Amygdala (tissue), 56 donors: ENCODE results near the gene EZR.

Source experiments
- DNase-seq, 56 donors: peaks; one replicate each; lab custom pipeline; 2025; lab: John Stamatoyannopoulos, UW

Gene EZR

GRCh38 chr6:158764926-158765325 lies 54.2 kb downstream of the EZR start:
- no peak for DNase-seq

GRCh38 chr6:158764183-158764849 lies 54.9 kb downstream of the EZR start:
- DNase-seq = no peak

- DNase-seq = no peak
Observed at GRCh38 chr6:158763434-158764182, 55.6 kb downstream of the EZR start.

- peak in 7 of 56 donors; percentile 14 to 51 (median 22) for DNase-seq
Observed at GRCh38 chr6:158762787-158763433, 56.3 kb downstream of the EZR start.

GRCh38 chr6:158761746-158762145 lies 57.4 kb downstream of the EZR start:
- DNase-seq = no peak

- no peak for DNase-seq
Observed at GRCh38 chr6:158760618-158761250, 58.4 kb downstream of the EZR start.

GRCh38 chr6:158759966-158760617 lies 59.1 kb downstream of the EZR start:
- DNase-seq = no peak

- no peak for DNase-seq
Observed at GRCh38 chr6:158758941-158759479, 60.2 kb downstream of the EZR start.

GRCh38 chr6:158758451-158758860 lies 60.7 kb downstream of the EZR start:
- DNase-seq = no peak

- DNase-seq = no peak
Observed at GRCh38 chr6:158757753-158758090, 61.4 kb downstream of the EZR start.

- no peak for DNase-seq
Observed at GRCh38 chr6:158756977-158757752, 62.0 kb downstream of the EZR start.

- DNase-seq = no peak
Observed at GRCh38 chr6:158756126-158756525, 63.0 kb downstream of the EZR start.

- no peak for DNase-seq
Observed at GRCh38 chr6:158755636-158756035, 63.5 kb downstream of the EZR start.

GRCh38 chr6:158754738-158755137 lies 64.4 kb downstream of the EZR start:
- no peak for DNase-seq

- DNase-seq = no peak
Observed at GRCh38 chr6:158753811-158754210, 65.4 kb downstream of the EZR start.

GRCh38 chr6:158752613-158753012 lies 66.6 kb downstream of the EZR start:
- peak in 55 of 56 donors; percentile 14 to 95 (median 82) for DNase-seq

- no peak for DNase-seq
Observed at GRCh38 chr6:158751921-158752320, 67.2 kb downstream of the EZR start.

GRCh38 chr6:158751224-158751623 lies 67.9 kb downstream of the EZR start:
- DNase-seq = no peak

GRCh38 chr6:158744986-158745430 lies 74.2 kb downstream of the EZR start:
- DNase-seq = no peak
